Sigmoid colon (tissue), 7 donors: ENCODE data around the gene IL4. TPM values are rescaled to one million over a fixed set of nuclear protein-coding genes. Genes with fewer than 3 reads are reported as not detected.

Source experiments
- DNase-seq: peaks from one replicate; pipeline ENCODE4 v3.0.0-alpha.2; 2019
- H3K27ac ChIP-seq, 4 donors: fragments of 200-600 bp; sonication (generic); one replicate each; pipeline ENCODE4 v1.5.1; 2016 to 2019; ENCODE audit warnings: mild to moderate bottlenecking in 1 of 4
- H3K27me3 ChIP-seq, 3 donors: fragments of 200-600 bp; sonication (generic); one replicate each; pipeline ENCODE4 v1.5.1; 2019; ENCODE audit warnings: mild to moderate bottlenecking in 1 of 3
- H3K36me3 ChIP-seq, 4 donors: fragments of 200-600 bp; sonication (generic); one replicate each; pipeline ENCODE4 v1.5.1; 2016 to 2019
- H3K4me1 ChIP-seq, 4 donors: fragments of 200-600 bp; sonication (generic); one replicate each; pipeline ENCODE4 v1.5.1; 2017 to 2019
- H3K4me3 ChIP-seq, 4 donors: fragments of 200-600 bp; sonication (generic); one replicate each; pipeline ENCODE4 v1.5.1; 2017 to 2019; ENCODE audit warnings: mild to moderate bottlenecking in 2 of 4, moderate library complexity in 1 of 4
- H3K9me3 ChIP-seq, 4 donors: fragments of 200-600 bp in 3 of 4; sonication (generic) in 3 of 4; one replicate each; pipeline versions ENCODE4 v1.5.1 to v1.6.1; 2013 to 2019
- CTCF ChIP-seq, 4 experiments: fragments of 450-650 bp in 3 of 4; fragments of 200-600 bp in 1 of 4; IDR thresholded peaks; one replicate each; pipeline ENCODE4 v1.5.1; 2016 to 2019; ENCODE audit warnings: antibody characterized with exemption in 4 of 4, mild to moderate bottlenecking in 3 of 4, moderate library complexity in 2 of 4
- EP300 ChIP-seq, 4 donors: sonication (generic); formaldehyde crosslinking; IDR thresholded peaks; one replicate each; pipeline ENCODE4 v1.6.1; 2017; ENCODE audit warnings: antibody characterized with exemption in 4 of 4
- POLR2A ChIP-seq, 2 donors: fragments of 450-650 bp; IDR thresholded peaks; one replicate each; pipeline ENCODE4 v1.6.1; 2016; ENCODE audit warnings: antibody characterized with exemption in 2 of 2, mild to moderate bottlenecking in 2 of 2, moderate library complexity in 2 of 2
- POLR2AphosphoS5 ChIP-seq, 4 donors: sonication (generic); formaldehyde crosslinking; IDR thresholded peaks; one replicate each; pipeline ENCODE4 v1.6.1; 2017; ENCODE audit warnings: antibody characterized with exemption in 4 of 4
- WGBS, 2 donors: extraction: QIAGEN DNeasy Blood & Tissue Kit; methylation state at CpG; one replicate each; pipeline ENCODE4 v1.1.7; 2013; 5-methylcytosine and 5-hydroxymethylcytosine counted together
- intact Hi-C: fragments of 100-400 bp; cut with DNase I; formaldehyde crosslinking; loops from one replicate; pipeline ENCODE4 v1.15.1; 2023
- polyA plus RNA-seq, 3 donors: library from polyadenylated mRNA; stranded (reverse); fragments of 200-250 nt; gene quantifications; one replicate each; pipeline ENCODE4 v1.2.3, GENCODE V29; 2013
- total RNA-seq, 4 donors: library from RNA; depleted of rRNA; stranded (reverse); fragments of >200 nt; gene quantifications; one replicate each; pipeline ENCODE4 v1.1.0, GENCODE V29; 2016
- donor health status: healthy with polysubstance abuse.
- donor health status: Bipolar disorder and iron deficiency.
- donor health status: healthy.

IL4 gene
- total and polyA plus RNA-seq, 7 donors, result not detected

GRCh38 chr5:132704875-132705274, 31.1 kb downstream of the IL4 start:
- Histone ChIP-seq H3K36me3 (peaks cover 4 to 49% (median 7%) of the 10 kb centered on the region in 4 donors), H3K27ac (no peak overlapping the region), H3K4me1 (no peaks in the 10 kb centered on the region), H3K27me3 (no peaks in the 10 kb centered on the region), H3K9me3 (no peaks in the 10 kb centered on the region), H3K4me3 (no peak overlapping the region)
- TF ChIP-seq CTCF (IDR thresholded peaks at IDR 0.05) (no peak), POLR2A (IDR thresholded peaks at IDR 0.05) (no peak), POLR2AphosphoS5 (IDR thresholded peaks at IDR 0.05) (no peak), EP300 (IDR thresholded peaks at IDR 0.05) (no peak)
- DNase-seq, result no peak
- intact Hi-C loops, result no loop called here
- WGBS, 2 donors, result 97 to 99% methylated on average over 1 of the region's 1 CpG

- Histone ChIP-seq H3K36me3 (peaks cover 0 to 17% (median 0%) of the 10 kb centered on the region in 4 donors), H3K27ac (no peak overlapping the region), H3K9me3 (no peaks in the 10 kb centered on the region), H3K27me3 (no peaks in the 10 kb centered on the region), H3K4me1 (no peaks in the 10 kb centered on the region), H3K4me3 (no peak overlapping the region)
- TF ChIP-seq CTCF (IDR thresholded peaks at IDR 0.05) (no peak), EP300 (IDR thresholded peaks at IDR 0.05) (no peak), POLR2AphosphoS5 (IDR thresholded peaks at IDR 0.05) (no peak), POLR2A (IDR thresholded peaks at IDR 0.05) (no peak)
- DNase-seq, result no peak
- intact Hi-C loops, result no loop called here
Observed at GRCh38 chr5:132708645-132709044, 34.9 kb downstream of the IL4 start.

GRCh38 chr5:132714456-132715307, 40.9 kb downstream of the IL4 start:
- no peak overlapping the region for H3K4me3 ChIP-seq
- no peaks in the 10 kb centered on the region for H3K9me3 ChIP-seq
- TF ChIP-seq POLR2AphosphoS5 (IDR thresholded peaks at IDR 0.05) (no peak), CTCF (IDR thresholded peaks at IDR 0.05) (peak in 2 of 4 experiments; percentile 26 to 27)
- 67 to 68% methylated on average over 11 of the region's 11 CpGs for WGBS, 2 donors
- no peaks in the 10 kb centered on the region for H3K27me3 ChIP-seq
- peaks cover 0 to 2% (median 0%) of the 10 kb centered on the region in 4 donors for H3K36me3 ChIP-seq
- peaks cover 0 to 3% (median 0%) of the 10 kb centered on the region in 4 donors for H3K4me1 ChIP-seq
- DNase-seq, result no peak
- no peak overlapping the region for H3K27ac ChIP-seq
- intact Hi-C loops, result no loop called here

GRCh38 chr5:132718544-132719312, 44.9 kb downstream of the IL4 start:
- Histone ChIP-seq H3K4me3 (no peak overlapping the region), H3K4me1 (peaks cover 0 to 3% (median 0%) of the 10 kb centered on the region in 4 donors), H3K9me3 (no peaks in the 10 kb centered on the region), H3K27me3 (no peaks in the 10 kb centered on the region), H3K27ac (no peak overlapping the region), H3K36me3 (peaks cover 0 to 9% (median 0%) of the 10 kb centered on the region in 4 donors)
- TF ChIP-seq CTCF (IDR thresholded peaks at IDR 0.05) (no peak), POLR2AphosphoS5 (IDR thresholded peaks at IDR 0.05) (no peak), EP300 (IDR thresholded peaks at IDR 0.05) (no peak), POLR2A (IDR thresholded peaks at IDR 0.05) (no peak)
- intact Hi-C loops, result no loop called here
- WGBS, 2 donors, result 93 to 94% methylated on average over 5 of the region's 5 CpGs
- no peak for DNase-seq
